B cell (primary cell): Measurements from ENCODE around the gene EFCAB8.

Experiments used
- EZH2 ChIP-seq: IDR thresholded peaks from 2 replicates; pipeline ENCODE4 v1.6.1; 2012; ENCODE audit warnings: borderline replicate concordance, low read depth, mild to moderate bottlenecking, moderate library complexity, low read length; ENCODE audit not compliant: insufficient read depth, poor library complexity, severe bottlenecking
- TF ChIP-seq, protein P1 (sequence below): fragments of 200-600 bp; IDR thresholded peaks from one replicate; pipeline ENCODE4 v1.8.0; 2022; ENCODE audit warnings: antibody characterized with exemption, mild to moderate bottlenecking

DNA sequence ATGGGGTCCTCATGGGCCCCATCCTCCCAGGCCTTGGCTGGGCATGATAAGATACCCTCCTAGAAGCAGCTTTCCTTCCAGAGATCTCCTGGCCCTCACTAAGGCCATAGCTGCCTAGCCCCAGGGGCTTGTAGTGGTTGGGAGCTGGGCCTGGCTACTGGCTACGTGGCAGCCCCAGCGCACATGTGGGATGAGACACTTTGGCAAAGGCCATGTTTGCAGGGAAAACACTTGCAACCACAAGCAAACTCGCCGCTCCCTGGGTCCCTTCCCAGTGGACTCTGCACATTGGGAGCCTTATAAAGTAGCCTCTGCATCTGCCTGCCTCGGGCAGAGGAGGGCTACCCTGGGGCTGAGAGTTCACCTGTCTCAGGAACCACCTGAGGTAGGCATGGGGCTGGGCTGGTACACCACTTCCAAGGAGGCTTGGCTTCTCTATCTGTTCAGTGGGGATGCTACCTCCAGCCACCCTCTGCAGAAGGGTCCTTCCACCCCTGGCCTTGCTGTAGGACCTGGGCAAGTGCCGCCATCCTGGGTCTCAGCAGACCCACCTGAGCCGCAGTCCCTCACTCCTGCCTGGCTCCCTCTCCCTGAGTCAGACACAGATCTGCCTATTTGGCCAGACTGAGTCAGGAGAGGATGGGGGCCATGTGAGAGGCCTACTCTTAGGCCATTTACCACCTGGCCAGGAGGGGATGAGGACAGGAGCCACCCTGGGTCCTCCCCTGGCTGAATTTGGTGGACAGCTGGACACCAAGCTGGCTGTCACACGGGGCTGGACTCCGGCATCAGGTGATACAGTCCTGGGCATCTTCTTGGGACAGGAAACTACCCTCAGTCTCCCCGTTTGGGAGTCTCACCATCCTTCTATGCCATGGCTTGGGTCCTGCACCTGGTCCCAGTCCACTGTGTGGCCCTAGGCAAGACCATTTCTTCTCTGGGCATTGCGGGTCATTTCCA, 148.9 kb downstream of the EFCAB8 start, which contains the start of gene BPIFB2:
- TF ChIP-seq, protein P1, sequence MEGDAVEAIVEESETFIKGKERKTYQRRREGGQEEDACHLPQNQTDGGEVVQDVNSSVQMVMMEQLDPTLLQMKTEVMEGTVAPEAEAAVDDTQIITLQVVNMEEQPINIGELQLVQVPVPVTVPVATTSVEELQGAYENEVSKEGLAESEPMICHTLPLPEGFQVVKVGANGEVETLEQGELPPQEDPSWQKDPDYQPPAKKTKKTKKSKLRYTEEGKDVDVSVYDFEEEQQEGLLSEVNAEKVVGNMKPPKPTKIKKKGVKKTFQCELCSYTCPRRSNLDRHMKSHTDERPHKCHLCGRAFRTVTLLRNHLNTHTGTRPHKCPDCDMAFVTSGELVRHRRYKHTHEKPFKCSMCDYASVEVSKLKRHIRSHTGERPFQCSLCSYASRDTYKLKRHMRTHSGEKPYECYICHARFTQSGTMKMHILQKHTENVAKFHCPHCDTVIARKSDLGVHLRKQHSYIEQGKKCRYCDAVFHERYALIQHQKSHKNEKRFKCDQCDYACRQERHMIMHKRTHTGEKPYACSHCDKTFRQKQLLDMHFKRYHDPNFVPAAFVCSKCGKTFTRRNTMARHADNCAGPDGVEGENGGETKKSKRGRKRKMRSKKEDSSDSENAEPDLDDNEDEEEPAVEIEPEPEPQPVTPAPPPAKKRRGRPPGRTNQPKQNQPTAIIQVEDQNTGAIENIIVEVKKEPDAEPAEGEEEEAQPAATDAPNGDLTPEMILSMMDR: no peak
- TF ChIP-seq EZH2: no peak
